ENCODE measurements around the gene PIGM. TPM values are rescaled to one million over a fixed set of nuclear protein-coding genes. Genes with fewer than 3 reads are reported as not detected.

PIGM gene
- total RNA-seq, 1 experiment from 2014 or later = 4.6 TPM

DNA sequence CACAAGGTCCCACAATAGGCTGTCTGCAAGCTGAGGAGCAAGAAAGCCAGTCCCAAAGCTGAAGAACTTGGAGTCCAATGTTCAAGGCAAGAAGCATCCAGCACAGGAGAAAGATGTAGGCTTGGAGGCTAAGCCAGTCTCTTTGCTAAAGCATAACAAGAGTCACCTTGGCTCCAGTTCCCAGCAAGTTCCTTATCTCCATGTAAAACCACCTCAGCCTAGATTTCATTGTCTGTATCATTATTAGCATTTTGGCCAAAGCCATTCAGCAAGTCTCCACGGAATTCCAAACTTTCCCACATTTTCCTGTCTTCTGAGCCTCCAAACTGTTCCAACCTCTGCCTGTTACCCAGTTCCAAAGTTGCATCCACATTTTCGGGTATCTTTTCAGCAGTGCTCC lies 36.9 kb downstream of the PIGM start:
- no TSS peak for BruUV-seq (replicated peaks)
- Histone ChIP-seq H3K27ac (ENCODE audit: low read depth, low read length, poor library complexity, severe bottlenecking) (no peak overlapping the region), H3K4me1 (ENCODE audit: insufficient read depth, low read length, poor library complexity, severe bottlenecking) (no peaks in the 10 kb centered on the region), H3K27me3 (replicated peaks; ENCODE audit: insufficient read depth, low read depth, low read length, poor library complexity) (peaks cover 17% of the 10 kb centered on the region), H3K9me3 (ENCODE audit: low read depth, low read length, poor library complexity, severe bottlenecking) (no peaks in the 10 kb centered on the region), H3K36me3 (ENCODE audit: insufficient read depth, low read length, poor library complexity, severe bottlenecking) (no peaks in the 10 kb centered on the region), H3K4me3 (ENCODE audit: low read depth, low read length, poor library complexity, severe bottlenecking) (no peak overlapping the region)
- intact Hi-C loops (cut with micrococcal nuclease; ENCODE audit: unreplicated experiment) = no loop called here
- DNase-seq (ENCODE audit: low spot score) = no peak
- CTCF ChIA-PET = no interaction called here
- no peak for TF ChIP-seq EZH2 (IDR thresholded peaks at IDR 0.05; ENCODE audit: borderline replicate concordance, low read depth, low read length, poor library complexity, severe bottlenecking)
- TF ChIP-seq, protein P1, sequence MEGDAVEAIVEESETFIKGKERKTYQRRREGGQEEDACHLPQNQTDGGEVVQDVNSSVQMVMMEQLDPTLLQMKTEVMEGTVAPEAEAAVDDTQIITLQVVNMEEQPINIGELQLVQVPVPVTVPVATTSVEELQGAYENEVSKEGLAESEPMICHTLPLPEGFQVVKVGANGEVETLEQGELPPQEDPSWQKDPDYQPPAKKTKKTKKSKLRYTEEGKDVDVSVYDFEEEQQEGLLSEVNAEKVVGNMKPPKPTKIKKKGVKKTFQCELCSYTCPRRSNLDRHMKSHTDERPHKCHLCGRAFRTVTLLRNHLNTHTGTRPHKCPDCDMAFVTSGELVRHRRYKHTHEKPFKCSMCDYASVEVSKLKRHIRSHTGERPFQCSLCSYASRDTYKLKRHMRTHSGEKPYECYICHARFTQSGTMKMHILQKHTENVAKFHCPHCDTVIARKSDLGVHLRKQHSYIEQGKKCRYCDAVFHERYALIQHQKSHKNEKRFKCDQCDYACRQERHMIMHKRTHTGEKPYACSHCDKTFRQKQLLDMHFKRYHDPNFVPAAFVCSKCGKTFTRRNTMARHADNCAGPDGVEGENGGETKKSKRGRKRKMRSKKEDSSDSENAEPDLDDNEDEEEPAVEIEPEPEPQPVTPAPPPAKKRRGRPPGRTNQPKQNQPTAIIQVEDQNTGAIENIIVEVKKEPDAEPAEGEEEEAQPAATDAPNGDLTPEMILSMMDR (conservative IDR thresholded peaks at IDR 0.05; ENCODE audit: low read depth, low read length) = no peak
- POLR2A ChIA-PET (ENCODE audit: low non-redundant PET) = no interaction called here

DNA sequence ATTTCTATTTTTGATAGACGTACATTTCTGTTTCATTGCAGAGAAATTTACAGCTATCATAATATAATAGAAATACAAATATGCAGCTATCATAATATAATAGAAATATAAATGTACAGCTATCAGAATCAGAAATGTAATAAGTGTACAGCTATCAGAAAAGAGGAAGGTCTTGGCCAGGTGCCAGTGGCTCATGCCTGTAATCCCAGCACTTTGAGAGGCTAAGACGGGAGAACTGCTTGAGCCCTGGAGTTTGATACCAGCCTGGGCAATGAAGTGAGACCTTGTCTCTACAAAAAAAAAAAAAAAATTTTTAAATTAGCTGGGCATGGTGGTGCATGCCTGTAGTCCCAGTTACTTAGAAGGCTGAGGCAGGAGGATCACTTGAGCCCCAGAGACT lies 37.9 kb downstream of the PIGM start:
- no peak overlapping the region for H3K27ac ChIP-seq (ENCODE audit: low read depth, low read length, poor library complexity, severe bottlenecking)
- no TSS peak for BruUV-seq (replicated peaks)
- ChIA-PET CTCF (interaction anchor here (0.7 to 1.1 kb wide), 2 partner anchors 14 to 840 kb away, joined by 3 to 4 read pairs; no protein-coding TSS in a partner anchor), POLR2A (ENCODE audit: low non-redundant PET) (interaction anchor here (0.7 kb wide), 1 partner anchor 36 kb away, joined by 7 read pairs; no protein-coding TSS in a partner anchor)
- no peaks in the 10 kb centered on the region for H3K9me3 ChIP-seq (ENCODE audit: low read depth, low read length, poor library complexity, severe bottlenecking)
- intact Hi-C loops (cut with micrococcal nuclease; ENCODE audit: unreplicated experiment) = no loop called here
- H3K4me1 ChIP-seq (ENCODE audit: insufficient read depth, low read length, poor library complexity, severe bottlenecking) = no peaks in the 10 kb centered on the region
- peaks cover 9% of the 10 kb centered on the region for H3K27me3 ChIP-seq (replicated peaks; ENCODE audit: insufficient read depth, low read depth, low read length, poor library complexity)
- no peaks in the 10 kb centered on the region for H3K36me3 ChIP-seq (ENCODE audit: insufficient read depth, low read length, poor library complexity, severe bottlenecking)
- DNase-seq (ENCODE audit: low spot score) = no peak
- H3K4me3 ChIP-seq (ENCODE audit: low read depth, low read length, poor library complexity, severe bottlenecking) = no peak overlapping the region
- TF ChIP-seq EZH2 (IDR thresholded peaks at IDR 0.05; ENCODE audit: borderline replicate concordance, low read depth, low read length, poor library complexity, severe bottlenecking) = no peak
- TF ChIP-seq, protein P1 (conservative IDR thresholded peaks at IDR 0.05; ENCODE audit: low read depth, low read length) = no peak

- ChIA-PET CTCF (no interaction called here), POLR2A (ENCODE audit: low non-redundant PET) (no interaction called here)
- Histone ChIP-seq H3K27ac (ENCODE audit: low read depth, low read length, poor library complexity, severe bottlenecking) (no peak overlapping the region), H3K9me3 (ENCODE audit: low read depth, low read length, poor library complexity, severe bottlenecking) (no peaks in the 10 kb centered on the region), H3K27me3 (replicated peaks; ENCODE audit: insufficient read depth, low read depth, low read length, poor library complexity) (no peaks in the 10 kb centered on the region), H3K4me3 (ENCODE audit: low read depth, low read length, poor library complexity, severe bottlenecking) (no peak overlapping the region), H3K36me3 (ENCODE audit: insufficient read depth, low read length, poor library complexity, severe bottlenecking) (no peaks in the 10 kb centered on the region), H3K4me1 (ENCODE audit: insufficient read depth, low read length, poor library complexity, severe bottlenecking) (no peaks in the 10 kb centered on the region)
- intact Hi-C loops (cut with micrococcal nuclease; ENCODE audit: unreplicated experiment) = no loop called here
- no peak for DNase-seq (ENCODE audit: low spot score)
- TF ChIP-seq, protein P1 (conservative IDR thresholded peaks at IDR 0.05; ENCODE audit: low read depth, low read length) = no peak
- TF ChIP-seq EZH2 (IDR thresholded peaks at IDR 0.05; ENCODE audit: borderline replicate concordance, low read depth, low read length, poor library complexity, severe bottlenecking) = no peak
- BruUV-seq (replicated peaks) = no TSS peak
These were observed 39.6 kb downstream of the PIGM start for GRCh38 chr1:159992161-159992560.

All from A673 (cell line).